Brain microvascular endothelial cell (primary cell): ENCODE measurements around the gene SMARCA4.
"Not testable (repeated sequence)": the region's sequence is repeated elsewhere in the genome, so short reads cannot be mapped to it uniquely, and the experiment has no call there.

ENCODE experiments used
- DNase-seq: peaks from one replicate; pipeline ENCODE4 v3.0.0-alpha.2; 2020
- H3K27ac ChIP-seq: fragments of 250-450 bp; sonication (Bioruptor Pico); 2 replicates; pipeline ENCODE4 v1.5.1; 2020; ENCODE audit warnings: mild to moderate bottlenecking, moderate library complexity
- H3K27me3 ChIP-seq: fragments of 250-450 bp; sonication (Bioruptor Pico); replicated peaks from 2 replicates; pipeline ENCODE4 v1.5.1; 2020; ENCODE audit warnings: mild to moderate bottlenecking
- H3K36me3 ChIP-seq: fragments of 250-450 bp; sonication (Bioruptor Pico); replicated peaks from 2 replicates; pipeline ENCODE4 v1.5.1; 2020; ENCODE audit warnings: mild to moderate bottlenecking
- H3K4me3 ChIP-seq: 2 replicates; pipeline ENCODE4 v1.5.1; 2011; ENCODE audit warnings: low read depth, mild to moderate bottlenecking, control low read depth, low read length, moderate library complexity
- CTCF ChIP-seq: IDR thresholded peaks from 2 replicates; pipeline ENCODE4 v1.5.1; 2011; ENCODE audit warnings: low read depth, mild to moderate bottlenecking, moderate library complexity, low read length, control low read depth, inconsistent platforms; ENCODE audit errors: missing control alignments
- in situ Hi-C: cut with HindIII; loops from 2 replicates; pipeline ENCODE4 v1.10.0; 2017; ENCODE audit warnings: low sequenced_read_pairs, low pct_ligation_motif_present

SMARCA4 gene

GRCh38 chr19:11067356-11068113 lies 106.7 kb downstream of the SMARCA4 start:
- in situ Hi-C loops: no loop called here
- Histone ChIP-seq H3K36me3 (peaks cover 8% of the 10 kb centered on the region), H3K27me3 (no peaks in the 10 kb centered on the region), H3K4me3 (no peak overlapping the region), H3K27ac (no peak overlapping the region)
- no peak for TF ChIP-seq CTCF
- DNase-seq: no peak

- no peak for DNase-seq
- peaks cover 8% of the 10 kb centered on the region for H3K36me3 ChIP-seq
- H3K27ac ChIP-seq: no peak overlapping the region
- H3K4me3 ChIP-seq: no peak overlapping the region
- H3K27me3 ChIP-seq: no peaks in the 10 kb centered on the region
- in situ Hi-C loops: no loop called here
- TF ChIP-seq CTCF: no peak
These were observed 108.7 kb downstream of the SMARCA4 start for GRCh38 chr19:11069561-11069960.

- no peak for TF ChIP-seq CTCF
- peaks cover 8% of the 10 kb centered on the region for H3K36me3 ChIP-seq
- H3K27me3 ChIP-seq: no peaks in the 10 kb centered on the region
- no peak for DNase-seq
- H3K4me3 ChIP-seq: no peak overlapping the region
- H3K27ac ChIP-seq: no peak overlapping the region
- in situ Hi-C loops: no loop called here
These were observed 109.3 kb downstream of the SMARCA4 start for GRCh38 chr19:11070123-11070522.

GRCh38 chr19:11073568-11073967 lies 112.7 kb downstream of the SMARCA4 start:
- Histone ChIP-seq H3K4me3 (no peak overlapping the region), H3K36me3 (no peaks in the 10 kb centered on the region), H3K27ac (no peak overlapping the region), H3K27me3 (no peaks in the 10 kb centered on the region)
- TF ChIP-seq CTCF: no peak
- in situ Hi-C loops: no loop called here
- DNase-seq: no peak

GRCh38 chr19:11076792-11077191 lies 116.0 kb downstream of the SMARCA4 start:
- H3K27me3 ChIP-seq, H3K36me3 ChIP-seq, DNase-seq, H3K4me3 ChIP-seq, H3K27ac ChIP-seq, in situ Hi-C loops: not testable (repeated sequence)

- Histone ChIP-seq H3K27me3 (no peaks in the 10 kb centered on the region), H3K36me3 (no peaks in the 10 kb centered on the region), H3K27ac (no peak overlapping the region), H3K4me3 (no peak overlapping the region)
- no peak for TF ChIP-seq CTCF
- in situ Hi-C loops: no loop called here
- no peak for DNase-seq
These were observed 118.1 kb downstream of the SMARCA4 start for GRCh38 chr19:11078893-11079292.
